Endothelial cell of hepatic sinusoid (primary cell): ENCODE measurements around the gene MTHFD2L.
"Not testable (repeated sequence)": the region's sequence is repeated elsewhere in the genome, so short reads cannot be mapped to it uniquely, and the experiment has no call there.

Experiments used
- in situ Hi-C: cut with HindIII; loops from 2 replicates; pipeline ENCODE4 v1.10.0; 2017; ENCODE audit warnings: low sequenced_read_pairs

Gene MTHFD2L

DNA sequence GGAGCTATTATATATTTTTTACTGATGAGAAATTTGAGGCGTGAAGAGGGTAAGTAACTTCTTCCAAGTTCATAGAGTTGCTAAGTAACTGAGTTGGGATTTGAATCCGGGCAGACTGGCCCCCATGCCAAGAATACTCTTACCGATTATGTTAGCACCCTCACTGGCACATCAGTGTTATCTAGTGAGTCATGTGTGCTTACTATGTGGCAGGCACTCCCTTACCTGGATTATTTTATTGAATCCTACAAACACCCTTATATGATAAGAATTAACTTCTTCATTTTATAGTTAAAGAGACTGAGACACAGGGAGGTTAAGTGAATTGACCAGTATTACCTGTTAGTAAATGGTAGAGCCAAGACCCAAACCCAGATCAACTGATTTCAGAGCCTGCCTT, 20.9 kb downstream of the MTHFD2L start:
- in situ Hi-C loops, result loop anchor here (25.0 kb wide), 1 partner anchor 134 kb away; the partner anchor contains the start of gene EPGN

DNA sequence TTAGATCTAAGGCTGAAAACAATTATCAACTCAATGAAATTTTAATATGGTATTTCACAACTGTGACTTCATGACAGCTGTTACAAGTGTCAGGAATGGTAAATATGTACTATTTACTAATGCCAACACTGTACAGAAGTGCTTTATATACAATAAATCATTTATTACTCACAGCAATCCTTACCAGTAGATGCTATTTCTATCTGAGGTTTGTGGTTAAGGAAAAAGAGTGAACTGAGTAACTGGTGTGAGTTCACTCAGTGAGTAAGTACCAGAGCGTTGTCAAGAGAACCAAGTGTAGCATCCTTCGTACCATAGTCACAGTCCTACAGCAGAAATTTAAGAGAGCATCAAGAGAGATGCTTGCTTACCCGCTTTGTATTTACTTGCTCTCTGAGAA, 23.3 kb downstream of the MTHFD2L start:
- in situ Hi-C loops, result loop anchor here (25.0 kb wide), 1 partner anchor 131 kb away; the partner anchor contains the start of gene EPGN

DNA sequence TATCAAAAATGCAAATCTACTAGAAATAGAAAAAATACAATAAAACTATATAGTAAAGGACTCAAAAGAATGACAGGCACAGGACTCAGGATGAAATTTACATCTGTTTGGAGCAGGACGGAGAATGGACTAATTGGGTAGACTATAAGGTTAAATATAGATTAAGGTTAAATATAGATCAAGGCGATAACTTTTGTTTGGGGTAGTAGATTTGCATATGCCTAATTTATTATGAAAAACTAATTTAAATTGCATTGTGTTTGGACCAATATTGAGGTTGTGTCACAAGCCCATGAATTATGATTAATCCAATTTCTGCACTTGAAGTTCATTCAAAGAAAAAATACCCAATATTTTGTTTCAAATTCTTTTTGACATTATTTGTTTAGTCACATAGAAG, 31.0 kb downstream of the MTHFD2L start:
- in situ Hi-C loops, result loop anchor here (25.0 kb wide), 1 partner anchor 123 kb away; the partner anchor contains the start of gene EPGN

DNA sequence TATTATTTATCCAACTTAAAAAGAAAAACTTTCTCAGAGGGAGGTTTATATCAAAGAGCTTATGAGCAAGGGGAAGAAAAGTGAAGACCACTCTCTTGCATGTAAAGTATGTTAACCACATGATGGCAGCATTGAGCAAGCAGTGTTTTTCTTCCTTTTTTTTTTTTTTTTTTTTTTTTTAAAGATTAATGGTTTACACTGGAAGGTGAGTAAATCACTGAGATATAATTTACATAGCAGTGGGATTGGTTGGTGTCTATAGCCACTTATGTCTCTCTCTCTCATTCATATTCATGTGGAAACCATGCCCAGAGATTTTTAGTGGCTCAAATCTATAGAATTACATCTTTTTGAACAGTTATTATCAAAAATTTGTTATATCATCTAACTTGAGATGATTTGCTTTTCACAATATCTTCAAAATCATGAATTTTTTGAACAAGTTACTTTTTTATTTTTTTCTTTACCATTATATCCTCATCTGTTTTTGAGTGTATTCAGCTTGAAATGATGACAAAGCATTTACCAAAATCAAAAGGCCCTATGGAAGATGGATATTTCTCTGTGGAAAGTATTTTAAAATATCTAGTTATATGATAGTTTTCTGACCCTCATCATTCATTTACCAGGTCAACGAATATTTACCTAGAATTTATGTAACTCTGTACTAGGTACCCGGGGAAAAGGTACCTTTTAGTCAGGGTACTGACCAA, 31.6 kb downstream of the MTHFD2L start:
- in situ Hi-C loops, result loop anchor here (5.0 to 25.0 kb wide), 2 partner anchors 38 to 123 kb away; partner anchors contain the start of gene EPGN

DNA sequence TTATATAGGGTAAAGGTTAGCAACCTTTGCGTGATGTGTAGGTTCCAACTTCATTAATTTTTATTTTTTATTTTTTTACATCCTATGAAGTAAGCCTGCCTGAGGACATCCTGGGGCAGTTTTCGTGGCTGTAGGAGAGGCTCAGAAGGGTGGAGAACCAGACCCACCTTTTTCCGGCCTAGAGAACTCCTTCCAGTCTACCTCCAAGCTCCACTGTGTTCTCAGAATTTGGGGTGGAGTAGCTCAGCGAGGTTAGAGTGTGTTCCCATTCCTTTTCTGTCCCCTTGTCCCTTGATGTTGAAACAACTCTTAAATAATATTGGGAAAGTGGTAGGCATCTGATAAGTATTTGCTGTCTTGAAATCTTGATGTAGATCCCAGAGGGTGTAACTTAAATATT, 32.4 kb downstream of the MTHFD2L start:
- in situ Hi-C loops, result loop anchor here (5.0 to 25.0 kb wide), 2 partner anchors 37 to 122 kb away; partner anchors contain the start of gene EPGN

DNA sequence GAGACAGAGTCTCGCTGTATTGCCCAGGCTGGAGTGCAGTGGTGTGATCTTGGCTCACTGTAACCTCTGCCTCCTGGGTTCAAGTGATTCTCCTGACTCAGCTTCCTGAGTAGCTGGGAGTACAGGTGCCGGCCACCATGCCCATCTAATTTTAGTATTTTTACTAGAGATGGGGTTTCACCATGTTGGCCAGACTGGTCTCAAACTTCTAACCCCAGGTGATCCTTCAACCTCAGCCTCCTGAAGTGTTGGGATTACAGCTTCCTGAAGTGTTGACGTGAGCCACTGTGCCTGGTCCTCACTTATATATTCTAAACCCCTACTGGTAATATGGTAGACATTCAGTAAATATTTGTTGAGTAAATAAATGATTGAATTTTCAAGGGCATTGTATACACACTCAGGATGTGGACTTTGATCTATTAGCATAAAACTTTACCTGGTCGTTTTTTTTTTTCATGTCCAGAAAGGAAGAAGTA, 33.0 kb downstream of the MTHFD2L start:
- in situ Hi-C loops, result loop anchor here (5.0 to 25.0 kb wide), 2 partner anchors 36 to 121 kb away; partner anchors contain the start of gene EPGN

DNA sequence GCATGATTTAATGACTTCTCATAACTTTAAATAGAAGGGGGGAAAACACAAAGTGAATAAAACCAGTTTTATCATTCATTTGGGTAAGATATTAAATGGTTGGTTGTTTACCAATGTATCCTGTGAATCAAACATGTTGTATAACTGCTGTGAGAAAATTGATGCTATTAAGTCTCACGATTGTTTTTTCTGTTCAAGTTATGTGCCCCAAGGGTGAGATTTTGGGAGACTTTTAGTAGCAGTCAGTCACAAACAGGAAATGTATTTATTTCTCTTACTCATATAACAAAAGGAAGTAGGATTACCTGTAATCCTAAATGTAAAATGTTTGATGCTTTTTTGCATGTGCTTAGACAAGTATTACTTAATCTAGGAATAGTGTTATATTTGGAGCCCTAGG, 39.2 kb downstream of the MTHFD2L start:
- in situ Hi-C loops, result loop anchor here (25.0 kb wide), 1 partner anchor 115 kb away; the partner anchor contains the start of gene EPGN

DNA sequence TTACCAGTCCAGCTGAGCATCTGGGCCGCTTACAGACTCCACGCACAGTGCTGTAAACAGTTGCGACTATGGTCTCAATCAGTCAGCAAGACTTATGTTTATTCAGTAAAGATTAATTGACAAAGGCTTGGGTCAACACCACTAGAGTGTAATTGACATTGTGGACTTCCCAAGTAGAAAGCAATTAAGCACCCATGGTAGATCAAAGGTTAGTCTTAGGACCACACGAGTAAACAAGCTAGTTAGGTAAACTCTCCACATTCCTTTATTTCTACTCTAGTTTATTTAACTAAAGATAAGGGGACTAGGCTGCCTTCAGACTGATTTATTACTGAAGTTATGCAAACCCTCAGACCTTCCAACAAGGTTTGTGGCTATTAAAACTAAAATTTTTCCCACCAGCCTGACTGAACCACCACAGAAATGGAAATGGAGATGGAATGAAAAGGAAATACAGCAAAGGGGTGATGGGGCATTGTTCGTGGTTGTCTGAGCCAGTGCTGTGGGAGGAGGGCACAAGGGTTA, 44.2 kb downstream of the MTHFD2L start:
- in situ Hi-C loops, result no loop called here

DNA sequence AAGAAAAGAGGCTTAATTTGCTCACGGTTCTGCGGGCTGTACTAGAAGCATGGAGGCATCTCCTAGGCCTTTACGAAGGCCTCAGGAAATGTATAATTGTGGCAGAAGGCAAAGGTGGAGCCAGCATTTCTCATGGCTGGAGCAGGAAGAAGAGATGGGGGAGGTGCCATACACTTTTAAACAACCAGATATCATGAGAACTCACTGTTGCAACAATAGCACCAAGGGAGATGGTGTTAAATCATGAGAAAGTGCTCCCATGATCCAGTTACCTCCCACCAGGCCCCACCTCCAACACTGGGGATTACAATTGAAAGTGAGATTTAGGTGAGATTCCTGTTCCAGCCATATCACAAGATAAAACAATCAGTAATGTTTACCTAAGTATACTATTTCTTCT, 45.5 kb downstream of the MTHFD2L start:
- in situ Hi-C loops, result no loop called here

DNA sequence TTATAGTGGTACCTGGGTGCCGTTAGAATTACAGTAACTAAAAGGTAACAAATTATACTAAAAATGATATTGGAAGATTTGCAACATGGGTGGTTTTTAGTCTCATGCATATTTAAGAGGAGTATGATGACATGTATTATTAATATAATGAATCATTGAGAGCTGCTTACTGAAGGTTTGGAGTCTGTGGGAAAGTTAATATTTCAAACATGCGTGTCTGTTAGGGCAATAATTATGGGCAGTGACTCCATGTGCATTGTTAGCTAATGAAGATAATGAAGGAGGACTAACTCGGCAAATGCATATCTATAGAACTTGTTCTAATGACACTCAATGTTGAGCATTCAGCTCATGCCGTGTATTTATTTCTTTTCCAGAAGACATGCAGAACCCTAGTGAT, 47.1 kb downstream of the MTHFD2L start:
- in situ Hi-C loops, result no loop called here

DNA sequence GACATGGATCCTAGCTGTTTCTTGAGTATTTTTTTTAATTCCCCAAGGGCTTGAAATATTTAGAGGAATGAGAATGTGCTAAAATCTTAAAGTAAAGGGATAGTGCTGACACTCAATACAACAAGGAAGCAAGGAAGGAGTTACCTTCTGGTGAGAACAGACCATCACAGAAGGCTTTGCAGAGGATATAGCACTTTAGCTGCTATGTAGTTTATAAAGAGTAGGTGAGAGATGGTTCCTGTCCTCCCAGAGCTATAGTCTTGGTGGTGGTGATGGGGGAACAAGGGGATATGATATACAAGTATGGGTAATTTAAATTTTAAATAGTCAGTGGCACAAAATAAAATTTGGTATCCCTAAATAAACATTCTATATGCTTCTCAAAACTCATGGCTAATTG, 47.6 kb downstream of the MTHFD2L start:
- in situ Hi-C loops, result no loop called here

DNA sequence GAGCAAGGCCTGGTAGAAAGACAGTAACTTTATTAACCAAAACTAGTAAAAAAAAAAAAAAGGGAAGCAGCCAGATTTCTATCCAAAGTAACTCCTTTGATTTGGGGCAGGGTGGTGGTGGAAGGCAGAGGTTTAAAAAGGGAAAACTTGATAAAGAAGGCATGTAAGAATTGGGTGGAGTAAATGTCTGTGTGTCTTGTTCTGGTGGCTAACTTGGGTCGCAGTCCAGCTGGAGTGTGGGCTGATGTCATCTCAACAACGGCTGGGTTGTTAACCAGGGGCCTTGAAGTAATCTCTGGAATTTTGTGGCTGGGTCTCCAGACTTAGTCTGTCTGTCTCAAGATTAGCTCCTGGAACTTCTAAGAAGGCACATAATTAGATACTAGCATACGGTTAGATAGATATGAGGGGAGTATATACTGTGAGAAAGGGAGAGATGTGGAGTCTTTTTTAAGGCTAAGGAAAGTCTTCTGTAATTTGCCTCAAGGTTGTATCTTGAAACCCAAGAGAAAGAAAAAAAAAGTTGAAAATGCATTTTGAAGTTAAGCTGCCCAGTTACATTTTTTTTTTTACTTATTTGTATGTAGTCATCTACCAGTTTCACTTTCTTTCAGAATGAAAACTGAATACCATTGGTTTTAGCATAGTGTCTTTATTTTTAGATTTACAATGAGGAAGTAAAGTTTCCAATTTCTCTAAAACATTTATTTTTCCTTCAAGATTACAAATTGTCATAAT, 48.3 kb downstream of the MTHFD2L start:
- in situ Hi-C loops, result no loop called here

DNA sequence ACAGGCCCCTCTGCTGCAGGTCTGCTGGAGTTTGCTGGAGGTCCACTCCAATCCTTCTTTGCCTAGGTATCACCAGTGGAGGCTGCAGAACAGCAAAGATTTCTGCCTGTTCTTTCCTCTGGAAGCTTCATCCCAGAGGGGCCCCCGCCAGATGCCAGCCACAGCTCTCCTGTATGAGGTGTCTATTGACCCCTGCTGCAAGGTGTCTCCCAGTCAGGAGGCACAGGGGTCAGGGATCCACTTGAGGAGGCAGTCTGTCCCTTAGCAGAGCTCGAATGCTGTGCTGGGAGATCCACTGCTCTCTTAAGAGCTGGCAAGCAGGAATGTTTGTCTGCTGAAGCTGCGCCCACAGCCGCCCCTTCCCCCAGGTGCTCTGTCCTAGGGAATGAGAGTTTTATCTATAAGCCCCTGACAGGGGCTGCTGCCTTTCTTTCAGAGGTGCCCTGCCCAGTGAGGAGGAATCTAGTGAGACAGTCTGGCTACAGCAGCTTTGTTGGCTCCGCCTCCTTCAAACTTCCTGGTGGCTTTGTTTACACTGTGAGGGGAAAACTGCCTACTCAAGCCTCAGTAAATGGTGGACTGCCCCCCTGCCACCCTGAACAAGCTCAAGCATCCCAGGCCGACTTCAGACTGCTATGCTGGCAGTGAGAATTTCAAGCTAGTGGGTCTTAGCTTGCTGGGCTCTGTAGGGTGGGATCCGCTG, 56.7 kb downstream of the MTHFD2L start:
- in situ Hi-C loops, result not testable (repeated sequence)

DNA sequence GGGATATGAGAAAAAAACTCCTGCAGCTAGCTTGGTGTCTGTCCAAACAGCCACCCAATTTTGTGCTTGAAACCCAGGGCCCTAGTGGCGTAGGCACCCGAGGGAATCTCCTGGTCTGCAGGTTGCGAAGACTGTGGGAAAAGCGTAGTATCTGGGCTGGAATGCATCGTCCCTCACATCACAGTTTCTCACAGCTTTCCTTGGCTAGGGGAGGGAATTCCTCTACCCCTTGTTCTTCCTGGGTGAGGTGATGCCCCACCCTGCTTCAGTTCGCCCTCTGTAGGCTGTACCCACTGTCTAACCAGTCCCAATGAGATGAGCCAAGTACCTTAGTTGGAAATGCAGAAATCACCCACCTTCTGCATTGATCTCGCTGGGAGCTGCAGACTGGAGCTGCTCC, 57.3 kb downstream of the MTHFD2L start:
- in situ Hi-C loops, result not testable (repeated sequence)

DNA sequence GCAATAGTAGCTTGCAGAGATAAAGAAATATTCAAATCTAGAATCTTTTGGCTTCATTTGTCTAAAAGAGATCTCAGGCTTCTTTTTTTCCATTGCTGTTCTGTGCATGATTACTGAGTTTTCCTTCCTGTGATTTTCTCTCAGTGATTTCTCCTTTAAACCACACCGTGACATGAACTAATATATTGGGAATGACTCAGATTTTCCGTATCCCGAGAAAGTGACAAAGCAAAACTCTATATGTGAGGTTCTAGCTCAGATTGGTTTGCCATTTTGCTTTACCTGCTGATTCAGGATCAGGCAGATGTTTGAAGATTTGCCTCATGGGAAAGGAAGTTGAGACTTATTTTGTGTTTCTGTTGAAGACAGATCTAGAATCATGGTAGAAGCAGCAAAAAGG, 59.4 kb downstream of the MTHFD2L start:
- in situ Hi-C loops, result no loop called here

DNA sequence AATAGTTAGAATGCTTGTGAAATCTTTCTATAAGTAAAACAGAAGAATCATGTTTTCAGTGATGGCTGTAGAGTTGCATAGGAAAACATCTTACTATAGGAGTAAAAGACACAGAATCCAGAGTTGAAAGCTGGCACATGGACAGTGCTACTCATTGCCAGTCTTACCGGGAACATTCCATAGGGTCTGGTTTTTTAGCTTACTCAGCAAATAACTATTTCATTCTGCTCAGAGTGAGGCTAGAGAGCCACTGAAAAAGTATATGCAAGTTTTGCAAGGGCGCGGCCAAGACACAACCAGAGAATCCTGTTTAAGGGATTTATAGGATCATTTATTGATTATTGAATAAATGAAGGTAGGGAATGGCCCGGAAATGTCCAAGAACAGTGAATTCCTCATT, 60.3 kb downstream of the MTHFD2L start:
- in situ Hi-C loops, result no loop called here

DNA sequence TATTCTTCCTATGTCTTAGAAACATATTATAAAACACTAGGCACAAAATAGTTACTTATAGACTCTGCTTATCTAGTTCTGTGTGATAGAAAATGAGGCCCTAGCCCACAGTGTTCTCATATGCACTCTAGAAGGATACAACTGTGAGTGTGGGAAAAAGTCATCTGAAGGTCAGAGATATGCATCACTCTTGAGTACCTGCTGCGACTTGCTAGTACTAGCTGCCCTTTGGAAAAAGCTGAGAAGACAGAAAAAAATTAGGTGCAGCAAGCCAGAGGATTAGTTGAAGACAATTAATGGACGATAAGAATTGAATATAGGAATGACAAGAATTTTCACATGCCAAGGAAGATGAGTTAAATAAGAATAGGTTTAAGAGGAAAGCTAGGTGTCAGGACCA, 61.3 kb downstream of the MTHFD2L start:
- in situ Hi-C loops, result no loop called here

DNA sequence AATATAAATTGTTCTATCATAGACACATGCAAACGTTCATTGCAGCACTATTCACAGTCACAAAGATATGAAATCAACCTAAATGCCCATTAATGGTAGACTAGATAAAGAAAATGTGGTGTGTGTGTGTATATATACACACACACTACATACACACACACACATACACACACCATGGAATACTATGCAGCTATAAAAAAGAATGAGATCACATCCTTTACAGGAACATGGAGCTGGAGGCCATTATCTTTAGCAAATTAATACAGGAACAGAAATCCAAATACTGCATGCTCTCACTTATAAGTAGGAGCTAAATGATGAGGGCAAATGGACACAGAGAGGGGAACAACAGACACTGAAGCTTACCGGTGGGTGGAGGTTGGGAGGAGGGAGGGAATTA, 65.2 kb downstream of the MTHFD2L start:
- in situ Hi-C loops, result no loop called here

DNA sequence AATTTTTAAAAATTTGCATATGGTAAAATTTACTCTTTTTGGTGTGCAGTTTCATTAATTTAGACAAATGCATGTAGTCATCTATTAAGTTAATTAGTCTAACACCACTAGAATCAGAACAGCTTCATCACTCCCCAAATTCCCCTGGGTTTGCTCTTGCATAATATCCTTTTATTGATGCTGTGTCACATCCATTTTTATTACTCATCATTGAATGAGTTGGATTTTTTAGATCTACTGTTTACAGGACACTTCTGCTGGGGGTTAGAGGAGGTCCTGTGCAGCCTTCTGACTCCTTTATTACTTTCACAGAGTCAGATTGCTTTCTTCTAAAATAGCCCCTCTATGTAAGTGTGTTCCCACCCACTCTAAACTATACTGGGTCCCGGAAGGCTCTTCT, 65.9 kb downstream of the MTHFD2L start:
- in situ Hi-C loops, result no loop called here

DNA sequence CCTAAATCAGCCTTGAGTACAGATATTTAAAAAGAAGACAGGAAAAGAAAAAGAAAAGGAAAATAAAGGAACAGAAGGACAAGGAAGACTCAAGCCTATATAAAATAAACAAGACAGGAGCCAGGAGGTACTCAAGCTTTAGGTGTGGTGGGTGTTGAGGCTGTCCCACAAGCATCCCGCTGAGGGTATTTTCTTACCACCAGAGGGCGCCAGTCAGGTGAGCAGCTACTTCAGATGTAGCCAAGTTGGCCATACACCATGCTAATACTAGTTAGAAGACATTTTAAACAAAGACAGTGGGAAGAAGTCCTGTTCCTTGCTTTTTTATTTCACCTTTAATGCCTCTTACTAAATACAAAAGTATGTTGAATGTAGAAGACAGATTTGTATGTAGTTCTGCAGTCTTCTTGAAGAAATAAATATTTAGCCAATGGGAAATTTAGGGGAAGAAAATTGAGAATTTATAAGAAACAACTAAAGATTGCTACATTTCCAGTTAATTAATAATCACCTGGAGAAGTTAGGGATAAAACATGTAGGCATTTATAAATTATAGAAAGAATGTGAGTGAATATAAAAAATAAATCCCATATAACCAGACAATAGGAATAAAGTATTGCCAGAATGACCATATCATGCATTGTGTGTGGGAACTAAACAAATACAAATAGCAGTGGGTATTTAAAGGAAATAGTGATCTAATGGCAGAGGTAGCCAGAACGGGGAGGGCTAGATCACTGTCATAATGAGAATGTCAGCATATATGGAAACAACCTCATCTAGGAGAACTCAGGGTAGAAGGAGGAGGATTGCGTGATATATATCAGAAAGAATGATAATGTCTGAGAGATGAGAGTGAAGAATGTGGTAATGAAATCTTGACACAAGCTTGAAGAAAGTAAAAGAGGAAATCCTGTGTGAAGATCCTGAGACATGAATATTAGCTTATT, 71.0 kb downstream of the MTHFD2L start:
- in situ Hi-C loops, result loop anchor here (5.0 kb wide), 2 partner anchors 37 to 78 kb away; partner anchors contain the start of gene EPGN
